Adrenal gland (tissue), 12 donors: ENCODE measurements around the gene CDH15. TPM values are rescaled to one million over a fixed set of nuclear protein-coding genes. Genes with fewer than 3 reads are reported as not detected.

ENCODE experiments used
- DNase-seq, 7 donors: peaks; one replicate each; pipeline ENCODE4 v3.0.0-alpha.2; 2019 to 2020
- H3K27ac ChIP-seq, 5 donors: fragments of 200-600 bp; sonication (generic) in 4 of 5; 1 replicate in 3 of 5; 2 replicates in 2 of 5; pipeline versions ENCODE4 v1.5.1 to v1.8.0; 2016 to 2020; ENCODE audit warnings: mild to moderate bottlenecking in 1 of 5
- H3K27me3 ChIP-seq: fragments of 200-600 bp; 2 replicates; pipeline ENCODE4 v1.8.0; 2021
- H3K36me3 ChIP-seq, 2 donors: fragments of 200-600 bp; replicated peaks in 1 of 2; 1 replicate in 1 of 2; 2 replicates in 1 of 2; pipeline versions ENCODE4 v1.5.1 to v1.8.0; 2018 to 2022
- H3K4me1 ChIP-seq, 2 donors: fragments of 200-600 bp; replicated peaks in 1 of 2; 1 replicate in 1 of 2; 2 replicates in 1 of 2; pipeline versions ENCODE4 v1.5.1 to v1.8.0; 2018 to 2021
- H3K4me3 ChIP-seq, 4 donors: fragments of 200-600 bp; sonication (generic) in 3 of 4; one replicate each; pipeline ENCODE4 v1.5.1; 2016 to 2018
- H3K9me3 ChIP-seq, 3 donors: fragments of 200-600 bp; sonication (generic) in 1 of 3; replicated peaks in 1 of 3; 1 replicate in 2 of 3; 2 replicates in 1 of 3; pipeline versions ENCODE4 v1.5.1 to v1.8.0; 2016 to 2021
- POLR2A ChIP-seq, 2 donors: fragments of 450-650 bp; IDR thresholded peaks; one replicate each; pipeline ENCODE4 v1.6.1; 2017; ENCODE audit warnings: antibody characterized with exemption in 2 of 2, mild to moderate bottlenecking in 2 of 2, moderate library complexity in 1 of 2
- WGBS, 4 donors: extraction: QIAGEN DNeasy Blood & Tissue Kit in 2 of 4; methylation state at CpG; one replicate each; pipeline versions ENCODE4 v1.1.5 to v1.1.7; 2013 to 2017; 5-methylcytosine and 5-hydroxymethylcytosine counted together
- intact Hi-C, 2 donors: fragments of 100-400 bp; cut with DNase I; formaldehyde crosslinking; loops; one replicate each; pipeline versions ENCODE4 v1.14.1 to v1.15.0; 2022 to 2023
- polyA plus RNA-seq, 3 donors: library from polyadenylated mRNA; stranded (reverse); fragments of 200-250 nt in 2 of 3; fragments of 350-450 nt in 1 of 3; fragmentation: Illumina TruSeq in 1 of 3; extraction: RNeasy Lipid Tissue Mini Kit (QIAGEN cat#74804) in 1 of 3; gene quantifications; one replicate each; pipeline ENCODE4 v1.2.3, GENCODE V29; 2013 to 2014
- total RNA-seq, 9 donors: library from RNA; depleted of rRNA in 4 of 9; stranded (reverse); fragments of >200 nt in 4 of 9; fragments of 120-200 nt in 1 of 9; fragmentation: NEBNext Ultra II Directional in 1 of 9; extraction: Animal tissue kit (Norgen Biotek cat#: 25700) in 1 of 9; gene quantifications; one replicate each; pipeline versions ENCODE4 v1.1.0 to v1.2.4, GENCODE V29; 2013 to 2023
- TF ChIP-seq, protein P1 (sequence below), 6 experiments: fragments of 450-650 bp in 4 of 6; fragments of 200-600 bp in 2 of 6; sonication (generic) in 1 of 6; IDR thresholded peaks; 1 replicate in 5 of 6; 2 replicates in 1 of 6; pipeline versions ENCODE4 v1.5.1 to v1.8.0; 2016 to 2021; ENCODE audit warnings: antibody characterized with exemption in 6 of 6, mild to moderate bottlenecking in 2 of 6, moderate library complexity in 1 of 6
- donor health status: healthy with polysubstance abuse.
- donor health status: Bipolar disorder and iron deficiency.
- donor health status: DM: yes; HTN: yes; CAD: no.
- donor health status: DM: no; HTN: no; CAD: no.
- donor health status: DM: no; HTN: no; CAD: no.
- donor health status: DM: yes; HTN: yes; CAD: no.

CDH15 gene
- total and polyA plus RNA-seq, 12 donors = 0.05 to 0.32 (median 0.17) TPM; not detected in 1

DNA sequence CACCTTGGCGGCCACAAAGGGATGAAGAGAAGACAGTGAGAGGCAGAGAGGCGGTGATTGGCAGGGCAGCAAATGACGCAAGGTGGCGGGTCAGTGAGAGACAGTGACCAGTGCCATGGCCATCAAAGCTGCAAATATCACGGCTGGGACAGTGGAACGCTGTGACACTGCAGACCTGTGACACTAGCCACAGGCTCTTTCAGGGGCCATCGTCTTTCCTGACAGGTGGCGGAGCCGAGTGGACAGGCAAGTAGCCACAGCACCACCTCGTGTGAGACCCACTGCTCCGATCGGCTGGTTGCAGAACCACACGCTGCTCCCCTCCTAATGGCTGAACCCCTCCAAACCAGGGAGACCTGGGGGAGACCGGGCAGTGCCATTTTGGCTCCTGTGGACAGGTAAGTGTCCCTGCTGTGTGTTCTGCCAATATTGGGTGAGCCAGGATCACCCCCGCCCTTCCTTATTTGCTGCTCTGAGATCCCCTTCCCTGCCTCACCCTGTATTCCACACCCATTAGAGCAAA, 38.0 kb downstream of the CDH15 start:
- no peak overlapping the region for H3K4me3 ChIP-seq
- peaks cover 4% of the 10 kb centered on the region for H3K27me3 ChIP-seq
- H3K27ac ChIP-seq = no peak overlapping the region
- no peaks in the 10 kb centered on the region for H3K4me1 ChIP-seq
- WGBS, 4 donors = 61 to 81% (median 74%) methylated on average over 9 to 15 of the region's 15 CpGs
- no peaks in the 10 kb centered on the region for H3K9me3 ChIP-seq
- intact Hi-C loops = no loop called here
- no peak for TF ChIP-seq POLR2A (IDR thresholded peaks at IDR 0.05)
- TF ChIP-seq, protein P1, sequence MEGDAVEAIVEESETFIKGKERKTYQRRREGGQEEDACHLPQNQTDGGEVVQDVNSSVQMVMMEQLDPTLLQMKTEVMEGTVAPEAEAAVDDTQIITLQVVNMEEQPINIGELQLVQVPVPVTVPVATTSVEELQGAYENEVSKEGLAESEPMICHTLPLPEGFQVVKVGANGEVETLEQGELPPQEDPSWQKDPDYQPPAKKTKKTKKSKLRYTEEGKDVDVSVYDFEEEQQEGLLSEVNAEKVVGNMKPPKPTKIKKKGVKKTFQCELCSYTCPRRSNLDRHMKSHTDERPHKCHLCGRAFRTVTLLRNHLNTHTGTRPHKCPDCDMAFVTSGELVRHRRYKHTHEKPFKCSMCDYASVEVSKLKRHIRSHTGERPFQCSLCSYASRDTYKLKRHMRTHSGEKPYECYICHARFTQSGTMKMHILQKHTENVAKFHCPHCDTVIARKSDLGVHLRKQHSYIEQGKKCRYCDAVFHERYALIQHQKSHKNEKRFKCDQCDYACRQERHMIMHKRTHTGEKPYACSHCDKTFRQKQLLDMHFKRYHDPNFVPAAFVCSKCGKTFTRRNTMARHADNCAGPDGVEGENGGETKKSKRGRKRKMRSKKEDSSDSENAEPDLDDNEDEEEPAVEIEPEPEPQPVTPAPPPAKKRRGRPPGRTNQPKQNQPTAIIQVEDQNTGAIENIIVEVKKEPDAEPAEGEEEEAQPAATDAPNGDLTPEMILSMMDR (IDR thresholded peaks at IDR 0.05) = no peak
- no peak for DNase-seq
- no peaks in the 10 kb centered on the region for H3K36me3 ChIP-seq

DNA sequence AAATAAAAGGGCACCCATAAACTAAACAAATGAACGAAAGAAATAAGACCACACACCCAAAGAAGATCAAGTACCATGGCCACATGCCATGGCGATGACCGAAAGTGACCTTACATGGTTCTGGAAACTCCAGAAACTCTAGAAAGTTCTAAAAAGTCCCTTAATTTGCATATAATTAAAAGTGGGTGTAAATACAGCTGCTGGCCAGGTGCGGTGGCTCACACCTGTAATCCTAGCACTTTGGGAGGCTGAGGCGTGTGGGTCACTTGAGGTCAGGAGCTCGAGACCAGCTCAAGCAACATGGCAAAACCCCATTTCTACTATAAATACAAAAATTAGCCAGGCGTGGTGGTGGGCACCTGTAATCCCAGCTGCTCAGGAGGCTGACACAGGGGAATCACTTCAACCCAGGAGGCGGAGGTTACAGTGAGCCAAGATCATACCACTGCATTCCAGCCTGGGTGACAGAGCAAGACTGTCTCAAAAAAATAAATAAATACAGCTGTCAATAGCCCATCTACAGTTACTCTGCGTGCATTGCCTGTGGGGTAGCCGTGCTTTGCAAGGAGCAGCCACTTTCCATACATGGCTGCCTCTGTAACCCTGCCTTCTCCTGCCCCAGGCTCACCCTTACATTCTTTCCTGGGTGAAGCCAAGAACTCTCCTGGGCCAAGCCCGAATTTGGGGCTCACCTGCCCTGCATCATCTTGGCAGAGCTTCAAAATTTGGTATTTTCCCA, 38.8 kb downstream of the CDH15 start:
- no peak overlapping the region for H3K4me3 ChIP-seq
- intact Hi-C loops = no loop called here
- no peak overlapping the region for H3K27ac ChIP-seq
- no peak for DNase-seq
- WGBS, 4 donors = 71 to 82% (median 79%) methylated on average over 11 of the region's 11 CpGs
- no peak for TF ChIP-seq POLR2A (IDR thresholded peaks at IDR 0.05)
- TF ChIP-seq, protein P1 (IDR thresholded peaks at IDR 0.05) = no peak
- H3K36me3 ChIP-seq = no peaks in the 10 kb centered on the region
- no peaks in the 10 kb centered on the region for H3K9me3 ChIP-seq
- peaks cover 4% of the 10 kb centered on the region for H3K27me3 ChIP-seq
- no peaks in the 10 kb centered on the region for H3K4me1 ChIP-seq

DNA sequence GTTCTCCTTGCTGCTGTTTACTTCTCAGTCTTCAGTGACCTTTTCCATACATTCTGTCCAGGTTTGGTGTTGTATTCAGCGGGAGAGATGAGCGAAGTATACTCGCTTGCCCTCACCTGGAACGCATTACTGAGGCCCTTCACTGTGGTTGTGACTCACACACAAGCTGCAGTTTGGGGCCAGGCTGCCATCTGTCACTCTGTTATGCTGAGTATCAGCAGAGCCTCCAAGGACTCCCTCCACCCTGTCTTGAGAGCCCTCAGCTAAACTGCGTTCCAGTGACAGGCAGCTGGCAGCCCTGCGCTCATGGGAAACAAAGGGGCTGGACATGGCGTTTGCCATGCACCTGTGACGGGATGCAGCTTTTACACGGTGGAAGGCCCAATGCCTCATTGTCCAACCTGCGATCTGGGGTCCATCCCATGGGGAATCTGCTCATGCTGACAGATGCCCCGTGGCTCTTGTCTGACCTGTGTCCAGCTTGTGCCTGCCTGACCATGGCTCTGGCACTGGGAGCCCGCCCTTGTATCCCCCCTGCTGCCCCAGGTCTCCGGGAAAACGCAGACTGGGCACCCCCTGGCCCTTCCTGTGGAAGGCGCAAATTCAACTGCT, 39.5 kb downstream of the CDH15 start:
- no peaks in the 10 kb centered on the region for H3K27me3 ChIP-seq
- H3K36me3 ChIP-seq = no peaks in the 10 kb centered on the region
- H3K27ac ChIP-seq = no peak overlapping the region
- TF ChIP-seq, protein P1 (IDR thresholded peaks at IDR 0.05) = no peak
- no peak for TF ChIP-seq POLR2A (IDR thresholded peaks at IDR 0.05)
- no peak for DNase-seq
- WGBS, 4 donors = 41 to 55% (median 53%) methylated on average over 12 to 15 of the region's 15 CpGs
- peaks cover 2 to 5% of the 10 kb centered on the region in 2 donors for H3K4me1 ChIP-seq
- no peaks in the 10 kb centered on the region for H3K9me3 ChIP-seq
- no peak overlapping the region for H3K4me3 ChIP-seq
- intact Hi-C loops = no loop called here

- DNase-seq = peak; percentile 71 to 92 (median 82)
- Histone ChIP-seq H3K27me3 (no peaks in the 10 kb centered on the region), H3K36me3 (peaks cover 0 to 8% of the 10 kb centered on the region in 2 donors), H3K9me3 (no peaks in the 10 kb centered on the region), H3K4me1 (peaks cover 18 to 29% of the 10 kb centered on the region in 2 donors), H3K4me3 (peak overlapping the region in 3 of 4 donors; percentile 24 to 92 (median 83)), H3K27ac (peak overlapping the region; percentile 77 to 99 (median 95))
- intact Hi-C loops = loop anchor here in 1 of 2 donors (5.0 kb wide), 1 partner anchor 274 kb away; no protein-coding TSS in a partner anchor
- TF ChIP-seq, protein P1 (IDR thresholded peaks at IDR 0.05) = peak; percentile 33 to 84 (median 72)
- TF ChIP-seq POLR2A (IDR thresholded peaks at IDR 0.05) = no peak
- 0 to 4% (median 2%) methylated on average over 25 of the region's 25 CpGs for WGBS, 4 donors
Measured at GRCh38 chr16:89216315-89217137, 45.0 kb downstream of the CDH15 start.
